Memory B cell (primary cell): Measurements from ENCODE around the gene LPGAT1.

ENCODE experiments used
- ATAC-seq: fragments of 150-1000 bp; cut with Tn5 transposase; 2 replicates; pipeline ENCODE4 v1.10.0; 2021; ENCODE audit warnings: low read depth, mild to moderate bottlenecking, moderate library complexity
- DNase-seq, 2 donors: peaks; one replicate each; pipeline ENCODE4 v3.0.0; 2022; ENCODE audit warnings: low spot score in 2 of 2
- H3K27ac Mint-ChIP-seq: one replicate; pipeline ENCODE4 v1.8.0; 2022; ENCODE audit warnings: mild to moderate bottlenecking, moderate library complexity, mixed read lengths
- H3K27me3 Mint-ChIP-seq: one replicate; pipeline ENCODE4 v1.8.0; 2022; ENCODE audit warnings: mixed read lengths
- H3K36me3 Mint-ChIP-seq: one replicate; pipeline ENCODE4 v1.8.0; 2022; ENCODE audit warnings: mild to moderate bottlenecking, mixed read lengths
- H3K4me1 Mint-ChIP-seq: one replicate; pipeline ENCODE4 v1.8.0; 2022; ENCODE audit warnings: mixed read lengths
- H3K4me3 Mint-ChIP-seq: one replicate; pipeline ENCODE4 v1.8.0; 2022; ENCODE audit warnings: mild to moderate bottlenecking, moderate library complexity, mixed read lengths
- H3K9me3 Mint-ChIP-seq: one replicate; pipeline ENCODE4 v1.8.0; 2022; ENCODE audit warnings: mixed read lengths

Gene LPGAT1

DNA sequence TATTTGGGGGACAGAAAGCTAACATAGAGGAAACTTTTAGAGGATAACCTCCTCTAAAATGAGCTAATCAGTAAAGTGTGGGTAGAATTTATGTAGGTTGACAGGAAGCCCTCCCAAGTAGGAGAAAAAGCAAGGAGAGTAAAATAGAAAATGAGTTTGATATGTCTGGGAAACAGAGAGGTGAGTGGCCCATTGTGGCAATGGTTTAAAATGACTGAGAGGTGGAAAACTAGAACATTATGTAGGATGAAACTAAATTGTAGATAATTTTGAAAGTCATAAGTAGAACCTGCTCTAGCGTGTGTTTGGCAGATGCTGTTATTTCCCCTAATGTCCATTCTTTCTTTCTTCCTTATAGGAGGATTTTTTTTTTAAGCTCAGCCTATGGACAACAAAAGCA lies 8.5 kb upstream of the LPGAT1 start:
- peaks cover 1% of the 10 kb centered on the region for H3K27me3 Mint-ChIP-seq
- peaks cover 13% of the 10 kb centered on the region for H3K4me1 Mint-ChIP-seq
- H3K9me3 Mint-ChIP-seq: no peaks in the 10 kb centered on the region
- no peak overlapping the region for H3K4me3 Mint-ChIP-seq
- no peak for DNase-seq
- no peak overlapping the region for H3K27ac Mint-ChIP-seq
- no peaks in the 10 kb centered on the region for H3K36me3 Mint-ChIP-seq
- no peak for ATAC-seq

DNA sequence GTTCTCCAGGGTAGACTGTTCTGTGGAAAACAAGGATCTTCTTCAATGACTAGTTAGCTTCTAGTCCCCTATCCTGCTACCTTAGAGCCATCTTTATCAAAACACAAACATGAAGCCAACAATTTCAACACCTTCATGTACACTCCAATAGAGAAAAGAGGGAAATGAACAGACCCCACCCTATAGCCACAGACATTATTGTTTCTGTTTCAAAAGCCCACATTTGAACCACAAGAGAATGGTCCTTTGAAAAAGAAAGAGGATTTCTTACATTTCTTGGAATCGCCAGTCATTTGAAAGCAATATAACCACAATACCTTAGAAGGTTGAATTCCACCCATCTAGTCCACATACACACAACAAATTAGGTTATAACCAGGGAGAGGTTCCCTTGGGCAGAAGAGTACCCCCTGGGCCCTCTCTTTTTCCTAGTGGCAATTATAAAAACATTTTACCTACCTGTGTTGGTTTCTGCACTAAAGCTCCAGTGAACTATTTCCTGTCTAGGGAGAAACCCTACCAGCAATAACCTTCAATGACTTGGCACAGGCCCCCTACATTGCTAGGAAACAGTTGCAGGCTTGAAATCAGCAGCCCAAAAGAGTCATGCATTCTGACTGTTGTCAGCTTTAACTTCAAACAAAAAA lies 2.7 kb upstream of the LPGAT1 start:
- Mint-ChIP-seq H3K9me3 (no peaks in the 10 kb centered on the region), H3K36me3 (peaks cover 2% of the 10 kb centered on the region), H3K4me1 (peaks cover 31% of the 10 kb centered on the region), H3K4me3 (no peak overlapping the region), H3K27me3 (peaks cover 1% of the 10 kb centered on the region), H3K27ac (peak overlapping the region; percentile 22)
- no peak for ATAC-seq
- DNase-seq: no peak

DNA sequence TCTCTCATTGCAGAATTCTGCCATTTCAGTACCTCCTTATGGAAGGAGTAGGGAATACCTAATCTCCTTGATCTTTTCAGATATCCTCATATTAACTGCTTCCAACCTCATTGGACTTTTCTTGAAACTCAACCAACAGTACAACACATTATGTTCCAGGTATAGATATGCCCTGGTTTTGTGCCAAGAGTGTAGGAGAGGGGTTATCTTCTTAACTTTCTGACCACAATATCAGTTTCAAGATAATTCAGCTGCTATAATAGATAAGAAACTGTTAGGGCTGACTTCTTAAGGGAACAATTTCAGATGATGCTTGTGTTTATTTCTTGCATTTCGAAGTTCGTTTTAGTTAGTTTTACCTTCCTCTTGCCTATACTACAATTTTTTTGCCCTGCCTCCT lies 2.1 kb upstream of the LPGAT1 start:
- peaks cover 34% of the 10 kb centered on the region for H3K4me1 Mint-ChIP-seq
- ATAC-seq: no peak

GRCh38 chr1:211831558-211832323 lies 1.2 kb upstream of the LPGAT1 start:
- H3K27ac Mint-ChIP-seq: no peak overlapping the region
- peak overlapping the region; percentile 35 for H3K4me3 Mint-ChIP-seq
- H3K9me3 Mint-ChIP-seq: no peaks in the 10 kb centered on the region
- H3K27me3 Mint-ChIP-seq: peaks cover 1% of the 10 kb centered on the region
- H3K36me3 Mint-ChIP-seq: peaks cover 4% of the 10 kb centered on the region
- DNase-seq (peak in 1 of 2 donors; percentile 21), ATAC-seq (peak; percentile 25)
- peaks cover 43% of the 10 kb centered on the region for H3K4me1 Mint-ChIP-seq

More for the DNA sequence above, 2.1 kb upstream of the LPGAT1 start:
- Mint-ChIP-seq H3K27me3 (peaks cover 1% of the 10 kb centered on the region), H3K36me3 (peaks cover 2% of the 10 kb centered on the region), H3K4me3 (no peak overlapping the region), H3K27ac (peak overlapping the region; percentile 22), H3K9me3 (no peaks in the 10 kb centered on the region)
- no peak for DNase-seq

DNA sequence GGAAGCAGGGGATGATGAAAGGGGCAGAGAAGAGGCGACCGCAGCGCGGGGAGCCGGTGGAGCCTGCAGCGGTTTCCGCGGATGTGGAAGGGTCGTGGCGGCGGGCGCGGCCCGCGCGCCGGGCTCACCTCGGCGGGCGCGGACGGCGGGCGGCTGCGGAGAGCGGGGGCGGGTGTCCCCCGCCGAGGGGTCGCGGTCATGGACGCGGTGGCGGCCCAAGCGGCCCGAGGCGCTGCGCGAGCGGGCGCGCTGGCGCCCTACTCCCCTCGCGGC lies 572 bp downstream of the LPGAT1 start:
- Mint-ChIP-seq H3K27ac (peak overlapping the region; percentile 87), H3K9me3 (no peaks in the 10 kb centered on the region), H3K27me3 (no peaks in the 10 kb centered on the region), H3K4me1 (peaks cover 43% of the 10 kb centered on the region), H3K4me3 (peak overlapping the region; percentile 94), H3K36me3 (peaks cover 4% of the 10 kb centered on the region)
- ATAC-seq (peak; percentile 27), DNase-seq (peak in 1 of 2 donors; percentile 12)

DNA sequence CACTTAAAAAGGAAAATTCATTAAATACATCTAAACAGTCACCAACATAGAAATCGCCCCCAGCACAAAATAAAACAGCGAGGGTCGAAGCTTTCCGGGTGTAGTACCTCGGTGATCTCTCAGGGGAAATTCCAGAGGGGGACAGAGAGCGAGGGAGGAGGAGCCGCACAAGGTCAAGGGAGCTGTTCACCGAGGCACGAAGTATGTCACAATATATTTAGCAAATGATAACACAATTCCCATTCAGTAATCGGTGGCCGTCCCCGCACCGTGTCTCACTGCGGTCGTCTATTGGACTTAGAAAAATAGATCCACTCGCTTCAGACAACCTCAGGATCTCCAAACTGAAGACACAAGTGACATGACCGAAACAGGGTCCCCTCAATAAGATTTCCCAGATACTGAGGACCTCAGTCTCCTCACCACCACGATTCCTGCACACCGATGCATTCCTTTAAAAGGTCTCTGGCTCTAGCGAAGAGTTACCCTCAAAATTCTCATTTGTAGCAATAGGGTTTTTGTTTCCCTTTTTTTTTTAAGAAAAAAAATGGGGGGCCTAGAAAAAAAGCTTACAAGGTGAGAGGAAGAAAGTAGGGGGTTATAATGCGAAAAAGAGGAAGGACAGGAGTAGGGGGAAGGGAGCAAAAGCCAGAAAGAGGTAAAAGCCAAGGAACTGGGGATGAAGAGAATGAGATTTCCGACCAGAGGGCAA lies 1.1 kb downstream of the LPGAT1 start:
- DNase-seq (no peak), ATAC-seq (peak; percentile 9)
- Mint-ChIP-seq H3K9me3 (no peaks in the 10 kb centered on the region), H3K27me3 (no peaks in the 10 kb centered on the region), H3K4me1 (peaks cover 45% of the 10 kb centered on the region), H3K4me3 (peak overlapping the region; percentile 94), H3K27ac (peak overlapping the region; percentile 87), H3K36me3 (peaks cover 5% of the 10 kb centered on the region)

DNA sequence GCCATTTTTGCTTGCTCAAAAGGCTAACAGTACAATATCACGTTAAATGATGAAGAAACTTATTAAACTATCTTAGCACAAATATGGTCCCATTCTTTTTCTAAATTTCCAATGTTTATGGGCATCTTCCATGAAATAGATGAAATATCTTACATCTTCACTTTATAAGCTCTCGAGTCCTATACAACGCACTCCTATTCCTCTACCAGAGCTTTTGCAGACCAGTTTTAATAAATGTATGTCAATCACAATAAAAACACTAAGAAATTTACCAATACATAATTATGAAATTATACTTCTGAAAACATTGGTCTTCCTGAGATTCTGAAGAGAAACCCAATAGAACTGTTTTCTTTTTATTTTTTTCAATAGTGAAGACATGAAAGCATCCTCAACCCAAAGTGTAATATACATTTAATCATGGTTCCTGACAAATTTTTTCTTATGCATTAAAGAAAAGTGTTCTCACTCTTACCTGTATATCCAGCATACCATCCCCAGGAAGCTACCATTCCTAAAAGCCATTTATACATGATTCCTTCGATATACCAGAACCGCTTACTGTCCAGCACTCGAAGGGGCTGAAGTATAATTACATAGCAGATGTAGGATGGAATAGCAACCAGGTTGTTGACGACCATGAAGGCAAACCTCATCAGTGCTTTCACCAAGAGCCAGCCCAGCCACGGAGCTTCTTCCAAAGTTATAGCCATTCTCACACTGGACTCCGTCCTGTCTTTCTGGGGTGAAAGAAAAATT lies 1.8 kb downstream of the LPGAT1 start:
- DNase-seq (no peak), ATAC-seq (no peak)
- Mint-ChIP-seq H3K9me3 (no peaks in the 10 kb centered on the region), H3K4me3 (peak overlapping the region; percentile 94), H3K27ac (peak overlapping the region; percentile 87), H3K36me3 (peaks cover 5% of the 10 kb centered on the region), H3K27me3 (no peaks in the 10 kb centered on the region), H3K4me1 (peaks cover 52% of the 10 kb centered on the region)

GRCh38 chr1:211827051-211827450 lies 3.5 kb downstream of the LPGAT1 start:
- H3K27me3 Mint-ChIP-seq: no peaks in the 10 kb centered on the region
- H3K4me1 Mint-ChIP-seq: peaks cover 47% of the 10 kb centered on the region
- H3K4me3 Mint-ChIP-seq: no peak overlapping the region
- H3K27ac Mint-ChIP-seq: peak overlapping the region; percentile 57
- peaks cover 7% of the 10 kb centered on the region for H3K36me3 Mint-ChIP-seq
- ATAC-seq: no peak
- no peak for DNase-seq
- no peaks in the 10 kb centered on the region for H3K9me3 Mint-ChIP-seq

DNA sequence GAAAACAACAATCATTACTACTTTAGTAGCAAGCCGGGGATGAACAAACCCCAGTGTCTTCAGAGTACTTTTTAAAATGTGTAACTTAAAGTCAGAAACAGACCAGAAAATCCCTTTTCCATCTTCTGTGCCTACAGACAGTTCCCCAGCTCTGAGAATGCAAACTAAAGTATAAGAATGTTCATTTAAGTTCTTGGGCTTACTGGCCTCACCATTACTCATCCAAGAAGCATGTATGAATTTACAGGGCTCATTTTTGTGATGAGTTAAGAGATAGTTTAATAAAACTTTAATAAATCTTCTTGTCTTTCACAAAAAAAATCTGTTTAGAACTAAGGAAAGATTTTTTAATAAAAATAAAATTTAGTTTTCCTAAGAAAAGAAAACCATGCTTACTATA lies 4.6 kb downstream of the LPGAT1 start:
- Mint-ChIP-seq H3K9me3 (no peaks in the 10 kb centered on the region), H3K4me3 (no peak overlapping the region), H3K27me3 (no peaks in the 10 kb centered on the region), H3K4me1 (peaks cover 44% of the 10 kb centered on the region), H3K36me3 (peaks cover 13% of the 10 kb centered on the region), H3K27ac (no peak overlapping the region)
- DNase-seq (no peak), ATAC-seq (no peak)

DNA sequence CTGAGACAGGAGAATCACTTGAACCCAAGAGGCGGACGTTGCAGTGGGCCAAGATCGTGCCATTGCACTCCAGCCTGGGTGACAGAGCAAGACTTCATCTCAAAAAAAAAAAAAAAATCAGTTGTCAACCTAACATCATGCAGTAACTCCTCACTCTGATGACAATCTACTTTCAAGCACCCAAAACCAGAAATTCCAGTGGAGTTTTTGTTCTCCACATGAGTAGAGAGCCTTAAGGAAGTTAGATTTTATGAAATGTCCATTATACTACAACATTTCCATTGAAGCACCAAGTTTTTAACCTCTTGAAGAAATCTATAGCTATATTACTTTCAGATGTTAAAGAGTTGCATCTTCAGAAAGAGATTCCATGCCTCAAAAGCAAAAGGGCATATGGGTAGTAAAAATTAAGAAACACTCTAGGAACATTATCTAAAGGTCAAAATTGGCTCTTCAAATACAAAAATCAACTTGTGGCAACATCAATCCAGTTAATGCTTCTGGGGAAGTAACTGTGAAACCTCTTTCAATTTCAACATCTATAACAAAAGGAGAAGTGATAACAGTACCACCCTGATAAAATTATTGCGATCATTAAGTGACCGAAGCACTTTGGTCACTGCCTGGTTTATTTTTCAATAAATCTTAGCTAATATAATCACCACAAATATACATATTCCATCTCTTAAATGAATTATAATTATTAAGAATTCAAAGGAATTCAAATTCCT lies 7.7 kb downstream of the LPGAT1 start:
- Mint-ChIP-seq H3K27me3 (no peaks in the 10 kb centered on the region), H3K36me3 (peaks cover 24% of the 10 kb centered on the region), H3K4me3 (no peak overlapping the region), H3K9me3 (no peaks in the 10 kb centered on the region), H3K4me1 (peaks cover 35% of the 10 kb centered on the region), H3K27ac (peak overlapping the region; percentile 63)
- ATAC-seq: peak; percentile 67
- no peak for DNase-seq

- Mint-ChIP-seq H3K27ac (no peak overlapping the region), H3K4me1 (peaks cover 9% of the 10 kb centered on the region), H3K9me3 (no peaks in the 10 kb centered on the region), H3K4me3 (no peak overlapping the region), H3K36me3 (peaks cover 23% of the 10 kb centered on the region), H3K27me3 (no peaks in the 10 kb centered on the region)
- ATAC-seq: no peak
- DNase-seq: no peak
These were observed 14.0 kb downstream of the LPGAT1 start for GRCh38 chr1:211816586-211816985.

DNA sequence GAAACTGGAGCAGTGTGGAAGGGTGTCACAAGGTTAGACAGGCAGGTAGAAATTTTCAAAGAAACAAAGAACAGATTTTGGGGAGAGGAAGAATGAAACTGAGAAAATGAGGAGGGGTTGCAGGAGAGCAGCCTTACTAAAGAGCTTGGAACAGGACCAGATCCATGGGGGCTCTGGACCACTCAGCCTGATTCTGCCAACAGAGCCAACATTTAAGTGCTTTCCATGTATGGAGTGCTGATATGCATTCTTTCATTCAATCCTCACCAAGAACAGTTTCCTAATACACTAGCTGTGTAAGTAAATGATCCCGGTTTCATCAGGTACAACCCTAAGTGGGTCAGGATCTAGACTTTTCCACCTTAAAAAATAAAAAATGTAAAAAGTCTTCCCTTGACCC lies 16.2 kb downstream of the LPGAT1 start:
- peaks cover 4% of the 10 kb centered on the region for H3K4me1 Mint-ChIP-seq
- H3K27ac Mint-ChIP-seq: no peak overlapping the region
- H3K4me3 Mint-ChIP-seq: no peak overlapping the region
- no peak for DNase-seq
- no peaks in the 10 kb centered on the region for H3K27me3 Mint-ChIP-seq
- H3K9me3 Mint-ChIP-seq: peaks cover 4% of the 10 kb centered on the region
- no peak for ATAC-seq
- peaks cover 23% of the 10 kb centered on the region for H3K36me3 Mint-ChIP-seq

DNA sequence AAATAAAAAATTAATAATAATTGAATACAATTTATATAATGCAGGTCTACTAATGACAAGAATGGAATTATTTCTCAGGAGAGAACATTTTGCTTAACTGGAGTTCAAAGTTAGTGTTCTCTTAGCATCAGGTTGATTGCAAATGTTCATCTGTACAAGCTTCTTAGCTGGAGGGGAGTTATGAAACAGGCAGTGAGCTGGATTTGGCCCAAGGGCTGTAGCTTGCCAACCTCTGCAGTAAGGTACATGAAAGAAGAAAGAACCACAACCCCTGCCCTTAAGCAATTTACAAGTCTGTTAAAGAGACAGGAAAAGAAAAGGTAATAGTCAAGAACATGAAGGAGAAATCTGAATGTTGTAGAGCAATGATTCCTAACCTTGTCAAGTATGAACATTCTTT lies 17.0 kb downstream of the LPGAT1 start:
- DNase-seq (no peak), ATAC-seq (no peak)
- no peak overlapping the region for H3K4me3 Mint-ChIP-seq
- peaks cover 4% of the 10 kb centered on the region for H3K9me3 Mint-ChIP-seq
- peaks cover 23% of the 10 kb centered on the region for H3K36me3 Mint-ChIP-seq
- H3K27ac Mint-ChIP-seq: no peak overlapping the region
- peaks cover 4% of the 10 kb centered on the region for H3K4me1 Mint-ChIP-seq
- no peaks in the 10 kb centered on the region for H3K27me3 Mint-ChIP-seq
